ENCODE data around the gene STEAP1B.
"Not testable (repeated sequence)": the region's sequence is repeated elsewhere in the genome, so short reads cannot be mapped to it uniquely, and the experiment has no call there.

- not testable (repeated sequence) for TF ChIP-seq CTCF, POLR2A (IDR thresholded peaks at IDR 0.05)
Measured at GRCh38 chr7:22507320-22507719, 7.3 kb upstream of the STEAP1B start.
